ENCODE results near the gene OTOS. TPM values are rescaled to one million over a fixed set of nuclear protein-coding genes. Genes with fewer than 3 reads are reported as not detected.

Gene OTOS
- total and polyA plus RNA-seq, 9 of the 15 experiments (the other 6 are each of a cell fraction or from before 2014, with no cell fraction given) = not detected

DNA sequence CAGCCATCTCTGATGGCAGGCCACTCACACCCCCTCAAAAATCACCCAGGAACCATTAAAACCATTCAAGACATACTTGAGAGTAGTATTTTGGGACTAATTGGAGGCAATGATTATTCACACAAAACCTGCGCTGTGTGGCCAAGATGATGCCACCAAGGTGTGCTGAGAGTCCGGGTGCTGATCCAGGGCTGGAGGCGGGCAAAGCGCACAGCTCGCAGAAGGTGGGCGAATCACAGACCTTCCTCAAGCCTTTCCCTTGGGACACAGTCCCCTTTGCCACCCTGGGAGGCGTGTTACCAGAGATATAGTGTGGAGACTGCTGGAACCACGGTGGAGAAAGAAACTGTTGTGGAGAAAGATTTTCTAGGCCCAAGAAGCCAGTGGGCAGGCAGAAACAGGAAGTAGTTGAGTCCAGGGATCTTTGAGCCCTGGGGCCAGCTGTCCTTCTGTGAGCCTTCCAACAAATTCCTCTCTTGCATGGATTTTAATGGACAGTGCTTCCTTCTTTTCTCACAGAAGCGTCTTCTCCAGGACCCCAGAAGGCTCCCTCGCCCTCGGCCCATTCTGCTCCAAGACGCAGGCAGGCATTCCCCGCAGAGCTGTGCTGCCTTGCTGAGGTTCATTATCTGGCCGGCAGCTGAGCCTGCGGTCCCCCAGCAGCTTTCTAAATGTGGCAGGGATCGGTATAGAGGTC, 12.4 kb downstream of the OTOS start:
- H3K36me3 ChIP-seq (ENCODE audit: control insufficient read depth, insufficient read depth, low read length) = peaks cover 36% of the 10 kb centered on the region; the same call in 2 of the 3 replicates
- no peaks in the 10 kb centered on the region for H4K20me1 ChIP-seq (replicated peaks; ENCODE audit: control insufficient read depth, insufficient read depth, low read length)
- no peak overlapping the region for H3K27ac ChIP-seq (ENCODE audit: extremely low read depth, low read depth, low read length)
- H3K4me2 ChIP-seq (ENCODE audit: insufficient read depth, low read length) = no peak overlapping the region
- H2AFZ ChIP-seq (ENCODE audit: low read depth, low read length) = no peak overlapping the region
- ATAC-seq (no peak), FAIRE-seq (no peak), DNase-seq (ENCODE audit: extremely low read depth in 1 of 4, low spot score in 3 of 4) (no peak)
- no peak overlapping the region for H3K4me3 ChIP-seq
- H3K9me1 ChIP-seq (ENCODE audit: control insufficient read depth, insufficient read depth, low read length) = no peaks in the 10 kb centered on the region
- BruUV-seq (replicated peaks) = no TSS peak
- intact Hi-C loops (cut with micrococcal nuclease) (no loop called here), in situ Hi-C loops (cut with MboI) (no loop called here)
- H3K79me2 ChIP-seq (ENCODE audit: control insufficient read depth, insufficient read depth, low read length) = no peaks in the 10 kb centered on the region
- no peak for TF ChIP-seq ZZZ3 (IDR thresholded peaks at IDR 0.05)
- TF ChIP-seq NCOA1 (IDR thresholded peaks at IDR 0.05; ENCODE audit: low read depth) = no peak
- TF ChIP-seq, protein P1, sequence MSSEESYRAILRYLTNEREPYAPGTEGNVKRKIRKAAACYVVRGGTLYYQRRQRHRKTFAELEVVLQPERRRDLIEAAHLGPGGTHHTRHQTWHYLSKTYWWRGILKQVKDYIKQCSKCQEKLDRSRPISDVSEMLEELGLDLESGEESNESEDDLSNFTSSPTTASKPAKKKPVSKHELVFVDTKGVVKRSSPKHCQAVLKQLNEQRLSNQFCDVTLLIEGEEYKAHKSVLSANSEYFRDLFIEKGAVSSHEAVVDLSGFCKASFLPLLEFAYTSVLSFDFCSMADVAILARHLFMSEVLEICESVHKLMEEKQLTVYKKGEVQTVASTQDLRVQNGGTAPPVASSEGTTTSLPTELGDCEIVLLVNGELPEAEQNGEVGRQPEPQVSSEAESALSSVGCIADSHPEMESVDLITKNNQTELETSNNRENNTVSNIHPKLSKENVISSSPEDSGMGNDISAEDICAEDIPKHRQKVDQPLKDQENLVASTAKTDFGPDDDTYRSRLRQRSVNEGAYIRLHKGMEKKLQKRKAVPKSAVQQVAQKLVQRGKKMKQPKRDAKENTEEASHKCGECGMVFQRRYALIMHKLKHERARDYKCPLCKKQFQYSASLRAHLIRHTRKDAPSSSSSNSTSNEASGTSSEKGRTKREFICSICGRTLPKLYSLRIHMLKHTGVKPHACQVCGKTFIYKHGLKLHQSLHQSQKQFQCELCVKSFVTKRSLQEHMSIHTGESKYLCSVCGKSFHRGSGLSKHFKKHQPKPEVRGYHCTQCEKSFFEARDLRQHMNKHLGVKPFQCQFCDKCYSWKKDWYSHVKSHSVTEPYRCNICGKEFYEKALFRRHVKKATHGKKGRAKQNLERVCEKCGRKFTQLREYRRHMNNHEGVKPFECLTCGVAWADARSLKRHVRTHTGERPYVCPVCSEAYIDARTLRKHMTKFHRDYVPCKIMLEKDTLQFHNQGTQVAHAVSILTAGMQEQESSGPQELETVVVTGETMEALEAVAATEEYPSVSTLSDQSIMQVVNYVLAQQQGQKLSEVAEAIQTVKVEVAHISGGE (CRISPR knock-in tag; IDR thresholded peaks at IDR 0.05) = no peak
- TF ChIP-seq CXXC5 (CRISPR knock-in tag; IDR thresholded peaks at IDR 0.05) = no peak
- TF ChIP-seq RBFOX2 (IDR thresholded peaks at IDR 0.05; ENCODE audit: low read depth, low read length) = no peak
- TF ChIP-seq, protein P2, sequence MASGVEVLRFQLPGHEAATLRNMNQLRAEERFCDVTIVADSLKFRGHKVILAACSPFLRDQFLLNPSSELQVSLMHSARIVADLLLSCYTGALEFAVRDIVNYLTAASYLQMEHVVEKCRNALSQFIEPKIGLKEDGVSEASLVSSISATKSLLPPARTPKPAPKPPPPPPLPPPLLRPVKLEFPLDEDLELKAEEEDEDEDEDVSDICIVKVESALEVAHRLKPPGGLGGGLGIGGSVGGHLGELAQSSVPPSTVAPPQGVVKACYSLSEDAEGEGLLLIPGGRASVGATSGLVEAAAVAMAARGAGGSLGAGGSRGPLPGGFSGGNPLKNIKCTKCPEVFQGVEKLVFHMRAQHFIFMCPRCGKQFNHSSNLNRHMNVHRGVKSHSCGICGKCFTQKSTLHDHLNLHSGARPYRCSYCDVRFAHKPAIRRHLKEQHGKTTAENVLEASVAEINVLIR (CRISPR knock-in tag; IDR thresholded peaks at IDR 0.05) = no peak
- TF ChIP-seq, protein P3, sequence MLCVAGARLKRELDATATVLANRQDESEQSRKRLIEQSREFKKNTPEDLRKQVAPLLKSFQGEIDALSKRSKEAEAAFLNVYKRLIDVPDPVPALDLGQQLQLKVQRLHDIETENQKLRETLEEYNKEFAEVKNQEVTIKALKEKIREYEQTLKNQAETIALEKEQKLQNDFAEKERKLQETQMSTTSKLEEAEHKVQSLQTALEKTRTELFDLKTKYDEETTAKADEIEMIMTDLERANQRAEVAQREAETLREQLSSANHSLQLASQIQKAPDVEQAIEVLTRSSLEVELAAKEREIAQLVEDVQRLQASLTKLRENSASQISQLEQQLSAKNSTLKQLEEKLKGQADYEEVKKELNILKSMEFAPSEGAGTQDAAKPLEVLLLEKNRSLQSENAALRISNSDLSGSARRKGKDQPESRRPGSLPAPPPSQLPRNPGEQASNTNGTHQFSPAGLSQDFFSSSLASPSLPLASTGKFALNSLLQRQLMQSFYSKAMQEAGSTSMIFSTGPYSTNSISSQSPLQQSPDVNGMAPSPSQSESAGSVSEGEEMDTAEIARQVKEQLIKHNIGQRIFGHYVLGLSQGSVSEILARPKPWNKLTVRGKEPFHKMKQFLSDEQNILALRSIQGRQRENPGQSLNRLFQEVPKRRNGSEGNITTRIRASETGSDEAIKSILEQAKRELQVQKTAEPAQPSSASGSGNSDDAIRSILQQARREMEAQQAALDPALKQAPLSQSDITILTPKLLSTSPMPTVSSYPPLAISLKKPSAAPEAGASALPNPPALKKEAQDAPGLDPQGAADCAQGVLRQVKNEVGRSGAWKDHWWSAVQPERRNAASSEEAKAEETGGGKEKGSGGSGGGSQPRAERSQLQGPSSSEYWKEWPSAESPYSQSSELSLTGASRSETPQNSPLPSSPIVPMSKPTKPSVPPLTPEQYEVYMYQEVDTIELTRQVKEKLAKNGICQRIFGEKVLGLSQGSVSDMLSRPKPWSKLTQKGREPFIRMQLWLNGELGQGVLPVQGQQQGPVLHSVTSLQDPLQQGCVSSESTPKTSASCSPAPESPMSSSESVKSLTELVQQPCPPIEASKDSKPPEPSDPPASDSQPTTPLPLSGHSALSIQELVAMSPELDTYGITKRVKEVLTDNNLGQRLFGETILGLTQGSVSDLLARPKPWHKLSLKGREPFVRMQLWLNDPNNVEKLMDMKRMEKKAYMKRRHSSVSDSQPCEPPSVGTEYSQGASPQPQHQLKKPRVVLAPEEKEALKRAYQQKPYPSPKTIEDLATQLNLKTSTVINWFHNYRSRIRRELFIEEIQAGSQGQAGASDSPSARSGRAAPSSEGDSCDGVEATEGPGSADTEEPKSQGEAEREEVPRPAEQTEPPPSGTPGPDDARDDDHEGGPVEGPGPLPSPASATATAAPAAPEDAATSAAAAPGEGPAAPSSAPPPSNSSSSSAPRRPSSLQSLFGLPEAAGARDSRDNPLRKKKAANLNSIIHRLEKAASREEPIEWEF (CRISPR knock-in tag; IDR thresholded peaks at IDR 0.05) = no peak
- TF ChIP-seq, protein P4, sequence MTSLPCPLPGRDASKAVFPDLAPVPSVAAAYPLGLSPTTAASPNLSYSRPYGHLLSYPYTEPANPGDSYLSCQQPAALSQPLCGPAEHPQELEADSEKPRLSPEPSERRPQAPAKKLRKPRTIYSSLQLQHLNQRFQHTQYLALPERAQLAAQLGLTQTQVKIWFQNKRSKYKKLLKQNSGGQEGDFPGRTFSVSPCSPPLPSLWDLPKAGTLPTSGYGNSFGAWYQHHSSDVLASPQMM (CRISPR knock-in tag; IDR thresholded peaks at IDR 0.05) = no peak
- TF ChIP-seq STAT5B (CRISPR knock-in tag; IDR thresholded peaks at IDR 0.05) = no peak
- no peaks in the 10 kb centered on the region for H3K4me1 ChIP-seq (replicated peaks in 1 of 2; ENCODE audit: control insufficient read depth in 2 of 2, insufficient read depth in 2 of 2, low read length in 2 of 2)
- no peaks in the 10 kb centered on the region for H3K9me3 ChIP-seq (replicated peaks; ENCODE audit: control insufficient read depth, insufficient read depth, low read depth, low read length)
- H3K9ac ChIP-seq (ENCODE audit: insufficient read depth in 1 of 2, low read depth in 2 of 2, low read length in 2 of 2) = no peak overlapping the region
- no peaks in the 10 kb centered on the region for H3K27me3 ChIP-seq (ENCODE audit: control insufficient read depth in 2 of 2, insufficient read depth in 2 of 2, low read length in 2 of 2)
- CTCF ChIA-PET (ENCODE audit: low intra/inter-chr PET ratio) = no interaction called here
- 92% methylated on average over 13 of the region's 16 CpGs for whole genome bisulfite sequencing (ENCODE audit: insufficient coverage, low coverage, missing lambda C conversion rate)
- POLR2A ChIA-PET = no interaction called here
